ENCODE results near the gene C2orf49.

The C2orf49 gene

DNA sequence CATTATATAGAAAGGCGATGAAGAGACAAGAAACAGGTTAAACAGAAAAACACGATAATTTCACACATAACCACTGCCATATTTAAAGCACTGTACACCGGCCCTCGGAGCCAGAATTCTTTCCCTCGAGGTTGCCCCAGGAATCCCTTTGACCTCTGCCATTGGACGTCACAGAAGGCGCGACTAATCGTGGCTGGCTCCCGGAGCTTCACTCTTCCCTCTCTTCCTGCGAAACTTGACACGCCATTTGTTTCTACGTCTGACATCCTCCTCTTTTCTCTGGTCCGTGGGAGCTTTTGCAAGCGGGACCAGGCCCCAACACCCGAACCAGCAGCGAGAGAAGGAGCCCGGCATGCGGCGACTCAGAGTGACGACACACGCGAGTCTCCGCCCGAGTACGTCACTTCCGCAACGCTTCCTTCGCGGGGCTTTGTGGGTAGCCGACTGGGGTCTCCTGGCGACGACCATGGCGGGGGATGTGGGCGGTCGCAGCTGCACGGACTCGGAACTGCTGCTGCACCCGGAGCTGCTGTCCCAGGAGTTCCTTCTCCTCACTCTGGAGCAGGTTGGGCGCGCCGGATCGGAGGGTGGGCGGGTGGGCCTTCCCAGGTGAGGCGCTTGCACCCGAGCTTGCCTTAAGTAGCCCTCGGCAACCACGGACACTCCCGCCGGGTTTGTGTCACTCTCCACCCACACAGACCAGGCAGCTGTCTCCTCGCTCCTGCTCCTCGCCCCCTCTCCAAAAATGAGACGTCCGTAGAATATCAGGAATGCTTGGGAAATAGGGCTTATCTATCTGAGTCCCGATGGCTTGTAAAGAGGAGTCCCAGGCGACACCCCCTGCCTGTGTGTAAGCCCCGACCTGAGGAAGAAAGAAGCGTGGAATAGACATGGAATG lies at the start of gene C2orf49:
TSS of gene C2orf49 (plus strand) at position 419 of the 898 bp plus-strand sequence. CDS start at position 467, 48 bp downstream.
- H2AFZ ChIP-seq: peak within 1 kb of the TSS; percentile 100
- no peaks in the 10 kb centered on the region for H3K36me3 ChIP-seq (ENCODE audit: control insufficient read depth, insufficient read depth, low read length)
- peak within 1 kb of the TSS; percentile 93 for H3K4me2 ChIP-seq (ENCODE audit: low read length)
- no peaks in the 10 kb centered on the region for H3K9me3 ChIP-seq (ENCODE audit: control insufficient read depth, low read length)
- H3K4me3 ChIP-seq (ENCODE audit: low read depth, low read length): peak within 1 kb of the TSS; percentile 91
- TF ChIP-seq, protein P1, sequence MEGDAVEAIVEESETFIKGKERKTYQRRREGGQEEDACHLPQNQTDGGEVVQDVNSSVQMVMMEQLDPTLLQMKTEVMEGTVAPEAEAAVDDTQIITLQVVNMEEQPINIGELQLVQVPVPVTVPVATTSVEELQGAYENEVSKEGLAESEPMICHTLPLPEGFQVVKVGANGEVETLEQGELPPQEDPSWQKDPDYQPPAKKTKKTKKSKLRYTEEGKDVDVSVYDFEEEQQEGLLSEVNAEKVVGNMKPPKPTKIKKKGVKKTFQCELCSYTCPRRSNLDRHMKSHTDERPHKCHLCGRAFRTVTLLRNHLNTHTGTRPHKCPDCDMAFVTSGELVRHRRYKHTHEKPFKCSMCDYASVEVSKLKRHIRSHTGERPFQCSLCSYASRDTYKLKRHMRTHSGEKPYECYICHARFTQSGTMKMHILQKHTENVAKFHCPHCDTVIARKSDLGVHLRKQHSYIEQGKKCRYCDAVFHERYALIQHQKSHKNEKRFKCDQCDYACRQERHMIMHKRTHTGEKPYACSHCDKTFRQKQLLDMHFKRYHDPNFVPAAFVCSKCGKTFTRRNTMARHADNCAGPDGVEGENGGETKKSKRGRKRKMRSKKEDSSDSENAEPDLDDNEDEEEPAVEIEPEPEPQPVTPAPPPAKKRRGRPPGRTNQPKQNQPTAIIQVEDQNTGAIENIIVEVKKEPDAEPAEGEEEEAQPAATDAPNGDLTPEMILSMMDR (IDR thresholded peaks at IDR 0.05): no peak
- H3K27ac ChIP-seq: peak within 1 kb of the TSS; percentile 98
- peak within 1 kb of the TSS; percentile 61 for H3K9ac ChIP-seq
- H3K4me1 ChIP-seq: peaks cover 6% of the 10 kb centered on the region
- no peaks in the 10 kb centered on the region for H3K27me3 ChIP-seq (ENCODE audit: control insufficient read depth, insufficient read depth, low read length)
- peaks cover 7% of the 10 kb centered on the region for H3K79me2 ChIP-seq

DNA sequence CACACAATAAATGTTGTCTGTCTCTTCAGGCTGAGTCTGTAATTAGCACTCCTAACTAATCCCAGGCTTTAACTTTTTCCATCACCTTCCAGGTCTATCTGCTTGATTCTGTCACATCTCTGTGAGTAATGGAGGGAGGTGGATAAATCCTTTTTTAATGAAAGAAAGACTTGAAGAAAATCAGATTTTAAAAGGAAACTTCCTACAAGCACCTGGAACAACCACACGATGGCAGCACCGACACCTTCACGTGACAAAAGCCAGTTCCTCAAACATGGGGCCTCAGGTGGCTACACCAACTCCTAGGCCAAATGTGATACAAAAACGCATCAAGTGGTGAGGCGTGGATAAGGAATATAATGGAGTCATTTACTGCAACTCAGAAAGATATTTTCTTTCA lies 49.6 kb upstream of the C2orf49 start:
- no peaks in the 10 kb centered on the region for H3K9me3 ChIP-seq (ENCODE audit: control insufficient read depth, low read length)
- H3K36me3 ChIP-seq (ENCODE audit: control insufficient read depth, insufficient read depth, low read length): no peaks in the 10 kb centered on the region
- H3K4me1 ChIP-seq: no peaks in the 10 kb centered on the region

DNA sequence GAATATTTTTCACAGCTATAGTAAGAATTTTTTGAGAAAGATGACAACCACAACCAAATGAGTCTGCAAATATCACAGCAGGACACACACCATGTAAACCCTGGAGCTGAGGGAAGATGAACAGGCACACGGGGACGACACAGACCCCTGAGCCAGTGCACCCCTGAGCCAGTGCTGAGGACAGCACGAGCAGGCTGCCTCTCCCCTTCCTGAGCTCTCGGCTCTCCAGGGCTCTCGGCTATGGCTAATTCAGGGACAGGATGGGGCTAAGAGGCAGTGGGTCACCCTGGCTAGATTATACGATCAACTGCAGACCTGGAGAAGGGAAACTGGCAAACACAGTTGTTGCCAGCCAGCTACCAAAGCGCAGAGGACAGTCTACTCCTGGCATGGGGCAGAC lies 49.2 kb upstream of the C2orf49 start:
- H3K79me2 ChIP-seq: peaks cover 11% of the 10 kb centered on the region
- H3K27me3 ChIP-seq (ENCODE audit: control insufficient read depth, insufficient read depth, low read length): no peaks in the 10 kb centered on the region
- no peaks in the 10 kb centered on the region for H3K36me3 ChIP-seq (ENCODE audit: control insufficient read depth, insufficient read depth, low read length)
- H2AFZ ChIP-seq: no peak overlapping the region
- no peak overlapping the region for H3K27ac ChIP-seq
- TF ChIP-seq, protein P1 (IDR thresholded peaks at IDR 0.05): no peak
- H3K4me1 ChIP-seq: no peaks in the 10 kb centered on the region
- H3K9me3 ChIP-seq (ENCODE audit: control insufficient read depth, low read length): no peaks in the 10 kb centered on the region
- no peak overlapping the region for H3K4me3 ChIP-seq (ENCODE audit: low read depth, low read length)
- no peak overlapping the region for H3K9ac ChIP-seq
- no peak overlapping the region for H3K4me2 ChIP-seq (ENCODE audit: low read length)

More for the DNA sequence above, 49.6 kb upstream of the C2orf49 start:
- Histone ChIP-seq H3K27ac (no peak overlapping the region), H3K9ac (no peak overlapping the region), H3K4me2 (ENCODE audit: low read length) (no peak overlapping the region), H3K27me3 (ENCODE audit: control insufficient read depth, insufficient read depth, low read length) (no peaks in the 10 kb centered on the region), H3K79me2 (peaks cover 11% of the 10 kb centered on the region), H2AFZ (no peak overlapping the region), H3K4me3 (ENCODE audit: low read depth, low read length) (no peak overlapping the region)
- TF ChIP-seq, protein P1 (IDR thresholded peaks at IDR 0.05): peak; percentile 34

DNA sequence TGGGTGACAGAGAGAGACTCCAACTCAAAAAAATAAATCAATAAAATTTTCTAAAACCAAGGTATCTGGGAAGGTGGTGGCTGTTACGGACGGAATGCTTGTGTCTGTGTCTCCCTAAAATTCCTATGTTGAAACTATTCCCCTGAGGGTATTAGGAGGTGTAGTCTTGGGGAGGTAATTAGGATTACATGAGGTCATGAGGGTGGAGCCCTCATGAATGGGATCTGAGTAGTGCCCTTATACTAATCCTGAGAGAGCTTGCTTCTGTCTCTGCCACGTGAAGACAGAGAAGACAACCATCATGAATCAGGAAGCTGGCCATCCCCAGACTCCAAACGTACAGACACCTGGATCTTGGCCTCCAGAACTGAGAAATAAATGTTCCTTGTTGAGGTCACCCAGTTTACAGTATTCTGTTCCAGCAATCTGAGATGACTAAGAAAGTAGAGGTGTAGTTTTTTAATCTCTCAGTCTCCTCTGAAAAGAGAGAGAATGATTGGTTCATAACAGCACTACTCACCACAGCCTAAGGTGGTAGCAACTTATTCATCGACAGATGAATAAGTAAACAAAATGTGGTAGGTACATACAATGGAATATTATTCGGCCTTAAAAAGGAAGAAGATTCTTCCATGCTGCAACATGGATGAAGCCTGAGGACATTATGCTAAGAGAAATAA lies 46.2 kb upstream of the C2orf49 start:
- H3K4me1 ChIP-seq: no peaks in the 10 kb centered on the region
- no peaks in the 10 kb centered on the region for H3K9me3 ChIP-seq (ENCODE audit: control insufficient read depth, low read length)
- no peak overlapping the region for H2AFZ ChIP-seq
- H3K79me2 ChIP-seq: peaks cover 14% of the 10 kb centered on the region
- TF ChIP-seq, protein P1 (IDR thresholded peaks at IDR 0.05): no peak
- H3K9ac ChIP-seq: no peak overlapping the region
- H3K27ac ChIP-seq: no peak overlapping the region
- no peak overlapping the region for H3K4me2 ChIP-seq (ENCODE audit: low read length)
- no peak overlapping the region for H3K4me3 ChIP-seq (ENCODE audit: low read depth, low read length)
- H3K27me3 ChIP-seq (ENCODE audit: control insufficient read depth, insufficient read depth, low read length): no peaks in the 10 kb centered on the region
- no peaks in the 10 kb centered on the region for H3K36me3 ChIP-seq (ENCODE audit: control insufficient read depth, insufficient read depth, low read length)

All from parathyroid adenoma (tissue), 2 donors.